Mononuclear cell (primary cell): Measurements from ENCODE around the gene GRIK2. TPM values are rescaled to one million over a fixed set of nuclear protein-coding genes. Genes with fewer than 3 reads are reported as not detected.

Experiments used
- H3K27me3 ChIP-seq: 2 replicates; pipeline ENCODE4 v1.6.0; 2011; ENCODE audit warnings: low read length, control low read depth; ENCODE audit not compliant: insufficient read depth
- H3K4me1 ChIP-seq: 2 replicates; pipeline ENCODE4 v1.5.1; 2011; ENCODE audit warnings: mild to moderate bottlenecking, low read length, control low read depth; ENCODE audit not compliant: insufficient read depth
- H3K4me3 ChIP-seq: 2 replicates; pipeline ENCODE4 v1.5.1; 2011; ENCODE audit warnings: mild to moderate bottlenecking, low read length, moderate library complexity
- H3K9me3 ChIP-seq: 2 replicates; pipeline ENCODE4 v1.5.1; 2011; ENCODE audit warnings: low read depth, mild to moderate bottlenecking, control low read depth, low read length
- total RNA-seq: library from RNA; depleted of rRNA; stranded (reverse); fragments of >200 nt; gene quantifications from one replicate; pipeline ENCODE4 v1.2.3, GENCODE V29; 2012

The GRIK2 gene
- total RNA-seq, 1 donor, result not detected

- H3K4me1 ChIP-seq, result no peaks in the 10 kb centered on the region
- H3K27me3 ChIP-seq, result no peaks in the 10 kb centered on the region
- no peaks in the 10 kb centered on the region for H3K9me3 ChIP-seq
- H3K4me3 ChIP-seq, result no peak overlapping the region
Observed at GRCh38 chr6:101878554-101879276, 485.2 kb downstream of the GRIK2 start.

- Histone ChIP-seq H3K9me3 (no peaks in the 10 kb centered on the region), H3K4me1 (no peaks in the 10 kb centered on the region), H3K27me3 (no peaks in the 10 kb centered on the region), H3K4me3 (no peak overlapping the region)
Observed at GRCh38 chr6:101879782-101880181, 486.3 kb downstream of the GRIK2 start.

GRCh38 chr6:101883505-101883904, 490.0 kb downstream of the GRIK2 start:
- Histone ChIP-seq H3K4me1 (no peaks in the 10 kb centered on the region), H3K4me3 (no peak overlapping the region), H3K27me3 (no peaks in the 10 kb centered on the region), H3K9me3 (no peaks in the 10 kb centered on the region)

- H3K4me1 ChIP-seq, result no peaks in the 10 kb centered on the region
- no peaks in the 10 kb centered on the region for H3K9me3 ChIP-seq
- H3K27me3 ChIP-seq, result no peaks in the 10 kb centered on the region
- no peak overlapping the region for H3K4me3 ChIP-seq
Observed at GRCh38 chr6:101887532-101887931, 494.0 kb downstream of the GRIK2 start.

GRCh38 chr6:101907356-101908217, 514.1 kb downstream of the GRIK2 start:
- no peaks in the 10 kb centered on the region for H3K27me3 ChIP-seq
- no peaks in the 10 kb centered on the region for H3K9me3 ChIP-seq
- no peaks in the 10 kb centered on the region for H3K4me1 ChIP-seq
- H3K4me3 ChIP-seq, result no peak overlapping the region

GRCh38 chr6:101909366-101909765, 515.9 kb downstream of the GRIK2 start:
- Histone ChIP-seq H3K4me1 (no peaks in the 10 kb centered on the region), H3K9me3 (no peaks in the 10 kb centered on the region), H3K27me3 (no peaks in the 10 kb centered on the region), H3K4me3 (no peak overlapping the region)

- H3K4me1 ChIP-seq, result no peaks in the 10 kb centered on the region
Observed at GRCh38 chr6:101912311-101912710, 518.8 kb downstream of the GRIK2 start.

GRCh38 chr6:101918471-101918870, 525.0 kb downstream of the GRIK2 start:
- H3K4me1 ChIP-seq, result no peaks in the 10 kb centered on the region
- H3K27me3 ChIP-seq, result no peaks in the 10 kb centered on the region
- no peaks in the 10 kb centered on the region for H3K9me3 ChIP-seq
- H3K4me3 ChIP-seq, result no peak overlapping the region

More at GRCh38 chr6:101912311-101912710, 518.8 kb downstream of the GRIK2 start:
- Histone ChIP-seq H3K27me3 (no peaks in the 10 kb centered on the region), H3K4me3 (no peak overlapping the region), H3K9me3 (no peaks in the 10 kb centered on the region)

- H3K4me3 ChIP-seq, result no peak overlapping the region
- H3K4me1 ChIP-seq, result no peaks in the 10 kb centered on the region
- no peaks in the 10 kb centered on the region for H3K27me3 ChIP-seq
- peaks cover 5% of the 10 kb centered on the region for H3K9me3 ChIP-seq
Observed at GRCh38 chr6:101921829-101922450, 528.4 kb downstream of the GRIK2 start.

GRCh38 chr6:101926149-101926925, 532.8 kb downstream of the GRIK2 start:
- Histone ChIP-seq H3K27me3 (no peaks in the 10 kb centered on the region), H3K4me3 (no peak overlapping the region), H3K9me3 (peaks cover 5% of the 10 kb centered on the region), H3K4me1 (no peaks in the 10 kb centered on the region)

- no peaks in the 10 kb centered on the region for H3K9me3 ChIP-seq
- no peaks in the 10 kb centered on the region for H3K4me1 ChIP-seq
- H3K27me3 ChIP-seq, result no peaks in the 10 kb centered on the region
- H3K4me3 ChIP-seq, result no peak overlapping the region
Observed at GRCh38 chr6:101931766-101932165, 538.3 kb downstream of the GRIK2 start.

GRCh38 chr6:101932704-101933103, 539.2 kb downstream of the GRIK2 start:
- H3K9me3 ChIP-seq, result no peaks in the 10 kb centered on the region
- H3K4me3 ChIP-seq, result no peak overlapping the region
- H3K27me3 ChIP-seq, result no peaks in the 10 kb centered on the region
- H3K4me1 ChIP-seq, result no peaks in the 10 kb centered on the region

- H3K4me3 ChIP-seq, result no peak overlapping the region
- no peaks in the 10 kb centered on the region for H3K4me1 ChIP-seq
- no peaks in the 10 kb centered on the region for H3K9me3 ChIP-seq
- no peaks in the 10 kb centered on the region for H3K27me3 ChIP-seq
Observed at GRCh38 chr6:101935732-101936131, 542.2 kb downstream of the GRIK2 start.

GRCh38 chr6:101936516-101936915, 543.0 kb downstream of the GRIK2 start:
- Histone ChIP-seq H3K9me3 (no peaks in the 10 kb centered on the region), H3K27me3 (no peaks in the 10 kb centered on the region), H3K4me3 (no peak overlapping the region), H3K4me1 (no peaks in the 10 kb centered on the region)

- no peak overlapping the region for H3K4me3 ChIP-seq
- no peaks in the 10 kb centered on the region for H3K9me3 ChIP-seq
- no peaks in the 10 kb centered on the region for H3K4me1 ChIP-seq
- no peaks in the 10 kb centered on the region for H3K27me3 ChIP-seq
Observed at GRCh38 chr6:101937108-101937507, 543.6 kb downstream of the GRIK2 start.
